ENCODE data around the gene AP4E1. TPM values are rescaled to one million over a fixed set of nuclear protein-coding genes. Genes with fewer than 3 reads are reported as not detected.

Gene AP4E1
- total RNA-seq, 4 donors from 2014 or later, result 6.8 to 12.1 (median 9.8) TPM

GRCh38 chr15:50873935-50874361, 34.5 kb upstream of the AP4E1 start:
- no peak for TF ChIP-seq CTCF (IDR thresholded peaks at IDR 0.05; ENCODE audit: low read depth)

GRCh38 chr15:50876260-50876988, 32.1 kb upstream of the AP4E1 start:
- no peak for TF ChIP-seq CTCF (IDR thresholded peaks at IDR 0.05; ENCODE audit: low read depth)

- TF ChIP-seq CTCF (IDR thresholded peaks at IDR 0.05; ENCODE audit: low read depth), result no peak
These were observed 31.5 kb upstream of the AP4E1 start for GRCh38 chr15:50876989-50877360.

- no peak for TF ChIP-seq CTCF (IDR thresholded peaks at IDR 0.05; ENCODE audit: low read depth)
These were observed 29.4 kb upstream of the AP4E1 start for GRCh38 chr15:50879016-50879617.

- TF ChIP-seq CTCF (IDR thresholded peaks at IDR 0.05; ENCODE audit: low read depth), result no peak
These were observed 28.3 kb upstream of the AP4E1 start for GRCh38 chr15:50880206-50880605.

GRCh38 chr15:50880651-50881114, 27.8 kb upstream of the AP4E1 start:
- TF ChIP-seq CTCF (IDR thresholded peaks at IDR 0.05; ENCODE audit: low read depth), result no peak

GRCh38 chr15:50881121-50882048, 27.1 kb upstream of the AP4E1 start:
- no peak for TF ChIP-seq CTCF (IDR thresholded peaks at IDR 0.05; ENCODE audit: low read depth)
